Spleen (tissue), 11 donors: Measurements from ENCODE around the gene SPRYD7. TPM values are rescaled to one million over a fixed set of nuclear protein-coding genes. Genes with fewer than 3 reads are reported as not detected.

Experiments used
- DNase-seq: peaks from one replicate; pipeline ENCODE4 v3.0.0-alpha.2; 2020
- H3K27ac ChIP-seq, 8 donors: fragments of 200-600 bp; sonication (generic) in 7 of 8; 1 replicate in 4 of 8; 2 replicates in 4 of 8; pipeline versions ENCODE4 v1.5.0 to v1.8.0; 2016 to 2021; ENCODE audit warnings: inconsistent platforms in 4 of 8, mild to moderate bottlenecking in 4 of 8, moderate library complexity in 1 of 8
- H3K27me3 ChIP-seq, 7 donors: fragments of 200-600 bp; sonication (generic) in 6 of 7; replicated peaks in 1 of 7; 1 replicate in 4 of 7; 2 replicates in 3 of 7; pipeline versions ENCODE4 v1.5.0 to v1.8.0; 2016 to 2021; ENCODE audit warnings: inconsistent platforms in 3 of 7, mild to moderate bottlenecking in 1 of 7
- H3K36me3 ChIP-seq, 6 donors: fragments of 200-600 bp; sonication (generic) in 5 of 6; 1 replicate in 4 of 6; 2 replicates in 2 of 6; pipeline versions ENCODE4 v1.5.0 to v1.8.0; 2016 to 2021; ENCODE audit warnings: inconsistent platforms in 2 of 6
- H3K4me1 ChIP-seq, 6 donors: fragments of 200-600 bp; sonication (generic) in 5 of 6; 1 replicate in 3 of 6; 2 replicates in 3 of 6; pipeline versions ENCODE4 v1.5.0 to v1.8.0; 2016 to 2021; ENCODE audit warnings: inconsistent platforms in 3 of 6
- H3K4me3 ChIP-seq, 8 donors: fragments of 200-600 bp; sonication (generic) in 7 of 8; 1 replicate in 4 of 8; 2 replicates in 4 of 8; pipeline versions ENCODE4 v1.5.0 to v1.8.0; 2016 to 2021; ENCODE audit warnings: inconsistent platforms in 4 of 8, mild to moderate bottlenecking in 4 of 8, moderate library complexity in 2 of 8
- H3K9me3 ChIP-seq, 8 donors: fragments of 200-600 bp; sonication (generic) in 7 of 8; 1 replicate in 4 of 8; 2 replicates in 4 of 8; pipeline versions ENCODE4 v1.5.0 to v1.8.0; 2016 to 2021; ENCODE audit warnings: inconsistent platforms in 4 of 8
- CTCF ChIP-seq, 11 experiments: fragments of 200-600 bp in 7 of 11; fragments of 450-650 bp in 4 of 11; sonication (generic) in 4 of 11; IDR thresholded peaks in 8 of 11; conservative IDR thresholded peaks in 3 of 11; 1 replicate in 7 of 11; 2 replicates in 4 of 11; pipeline versions ENCODE4 v1.4.0 to v1.8.0; 2016 to 2021; ENCODE audit warnings: antibody characterized with exemption in 11 of 11, inconsistent platforms in 4 of 11, mild to moderate bottlenecking in 1 of 11
- POLR2A ChIP-seq, 3 donors: fragments of 450-650 bp; IDR thresholded peaks; one replicate each; pipeline ENCODE4 v1.5.1; 2017; ENCODE audit warnings: antibody characterized with exemption in 3 of 3, mild to moderate bottlenecking in 1 of 3
- POLR2AphosphoS5 ChIP-seq, 3 donors: sonication (generic); formaldehyde crosslinking; IDR thresholded peaks; one replicate each; pipeline ENCODE4 v1.5.1; 2017; ENCODE audit warnings: antibody characterized with exemption in 3 of 3
- WGBS, 5 donors: extraction: QIAGEN DNeasy Blood & Tissue Kit in 3 of 5; methylation state at CpG; one replicate each; pipeline versions ENCODE4 v1.1.5 to v1.1.7; 2013 to 2018; 5-methylcytosine and 5-hydroxymethylcytosine counted together
- intact Hi-C: fragments of 100-400 bp; cut with DNase I; formaldehyde crosslinking; loops from one replicate; pipeline ENCODE4 v1.15.0; 2023; ENCODE audit warnings: low total_unique reads
- polyA plus RNA-seq, 3 donors: library from polyadenylated mRNA; stranded (reverse); fragments of 200-250 nt; gene quantifications; one replicate each; pipeline ENCODE4 v1.2.1, GENCODE V29; 2013
- small RNA-seq, 4 donors: library from RNA; depleted of rRNA; stranded (forward); fragments of <200 nt; gene quantifications; one replicate each; pipeline ENCODE3, GENCODE V24; 2016
- total RNA-seq, 7 donors: library from RNA; depleted of rRNA in 3 of 7; stranded (reverse); fragments of >200 nt in 3 of 7; fragmentation: NEBNext Ultra II Directional in 4 of 7; extraction: Animal tissue kit (Norgen Biotek cat#: 25700) in 4 of 7; gene quantifications; one replicate each; pipeline versions ENCODE4 v1.1.0 to v1.2.1, GENCODE V29; 2016 to 2021
- donor health status: healthy with polysubstance abuse.
- donor health status: DM: no; HTN: no; CAD: no; lungs with moderate emphysema.
- donor health status: DM: no; HTN: no; CAD: no.
- donor health status: Bipolar disorder and iron deficiency.
- donor health status: healthy.
- donor health status: DM: no; HTN: no; CAD: no.
- donor health status: DM: yes; HTN: yes; CAD: no.

The SPRYD7 gene
- total and polyA plus RNA-seq, 10 donors: 3.5 to 7.7 (median 4.9) TPM

- WGBS, 5 donors: 48 to 92% (median 82%) methylated on average over 1 of the region's 1 CpG
- intact Hi-C loops: no loop called here
- Histone ChIP-seq H3K27me3 (no peaks in the 10 kb centered on the region), H3K27ac (no peak overlapping the region), H3K4me1 (no peaks in the 10 kb centered on the region), H3K4me3 (no peak overlapping the region), H3K36me3 (no peaks in the 10 kb centered on the region), H3K9me3 (no peaks in the 10 kb centered on the region)
- DNase-seq: no peak
- TF ChIP-seq CTCF (IDR thresholded peaks at IDR 0.05 in 8 of 11, conservative IDR thresholded peaks at IDR 0.05 in 3 of 11): no peak
Observed at GRCh38 chr13:49865218-49865617, 70.9 kb downstream of the SPRYD7 start.

- H3K4me3 ChIP-seq: no peak overlapping the region
- no peak for DNase-seq
- TF ChIP-seq POLR2A (IDR thresholded peaks at IDR 0.05) (no peak), POLR2AphosphoS5 (IDR thresholded peaks at IDR 0.05) (no peak)
- no peaks in the 10 kb centered on the region for H3K27me3 ChIP-seq
- intact Hi-C loops: no loop called here
- no peaks in the 10 kb centered on the region for H3K9me3 ChIP-seq
- no peaks in the 10 kb centered on the region for H3K4me1 ChIP-seq
- H3K36me3 ChIP-seq: no peaks in the 10 kb centered on the region
- no peak overlapping the region for H3K27ac ChIP-seq
Observed at GRCh38 chr13:49864509-49864908, 71.6 kb downstream of the SPRYD7 start.

Small RNAs within 50 kb of the gene (small RNA-seq; reads per million reads assigned to genes)
- gene RNY4P30: 0 reads per million in 4 donors
- gene RNY4P9: 0.75 to 1.4 (median 1.00) reads per million in 4 donors

Other genes starting within 250 kb of the SPRYD7 start
- gene EBPL, start 244.9 kb downstream of the SPRYD7 start, total RNA-seq: 10 to 100 TPM; 20.1 to 69.4 (median 26.2) TPM
- gene EBPL, start 244.9 kb downstream of the SPRYD7 start, polyA plus RNA-seq: 10 to 100 TPM; 31.5 to 46.1 (median 36.1) TPM
- gene KPNA3, start 143.7 kb downstream of the SPRYD7 start, total RNA-seq: 10 to 100 TPM; 18.6 to 26.3 (median 21.0) TPM
- gene KPNA3, start 143.7 kb downstream of the SPRYD7 start, polyA plus RNA-seq: 10 to 100 TPM in 2 of 3 donors, 1 to 10 TPM in 1; 9.6 to 15.6 (median 12.3) TPM
- gene TRIM13, start 60.7 kb upstream of the SPRYD7 start, total RNA-seq: 10 to 100 TPM; 25.7 to 29.7 (median 28.0) TPM
- 10 to 100 TPM; 17.1 to 28.6 (median 19.3) TPM for gene TRIM13, start 60.7 kb upstream of the SPRYD7 start, polyA plus RNA-seq
- 1 to 10 TPM in 4 of 7 donors, under 1 TPM in 2, not detected in 1; 0.85 to 2.6 (median 1.8) TPM for gene KCNRG, start 79.1 kb upstream of the SPRYD7 start, total RNA-seq
- gene KCNRG, start 79.1 kb upstream of the SPRYD7 start, polyA plus RNA-seq: under 1 TPM; 0.35 to 0.41 (median 0.37) TPM